Endothelial cell of umbilical vein (primary cell): ENCODE measurements around the gene MYZAP. TPM values are rescaled to one million over a fixed set of nuclear protein-coding genes. Genes with fewer than 3 reads are reported as not detected.

Experiments
- BruUV-seq: library from RNA; stranded (reverse); fragments of 400-500 nt; replicated peaks from 2 replicates; lab custom pipeline; 2021; lab: Mats Ljungman, UMichigan
- CTCF ChIA-PET: fragments of 300-600, 350-600 bp; sonication (Branson Sonifier 250); formaldehyde crosslinking; loops from one replicate; lab custom pipeline; 2021; ENCODE audit warnings: antibody characterized with exemption, inconsistent platforms; lab: Charles Lee
- POLR2A ChIA-PET: fragments of 300-600, 350-600 bp; sonication (Branson Sonifier 250); formaldehyde crosslinking; loops from one replicate; lab custom pipeline; 2021; ENCODE audit warnings: antibody characterized with exemption, inconsistent platforms; lab: Charles Lee
- DNase-seq: peaks from one replicate; pipeline ENCODE4 v3.0.0-alpha.2; 2011; ENCODE audit warnings: low read depth, low spot score
- FAIRE-seq: peaks from 2 replicates; lab custom pipeline; 2011; peaks lifted over from hg19 to GRCh38; lab: Jason Lieb, UNC
- H2AFZ ChIP-seq: 2 replicates; pipeline ENCODE4 v1.6.0; 2012; ENCODE audit warnings: low read depth, low read length, control low read depth, inconsistent platforms
- H3K27ac ChIP-seq: 2 replicates; pipeline ENCODE4 v1.5.1; 2011; ENCODE audit warnings: low read depth, mild to moderate bottlenecking, control low read depth, low read length, moderate library complexity; ENCODE audit not compliant: insufficient read depth
- H3K27me3 ChIP-seq, 2 experiments: 2 replicates each; pipeline versions ENCODE4 v1.6.0 to v1.6.1; 2011; ENCODE audit warnings: low read length in 2 of 2, mixed read lengths in 1 of 2; ENCODE audit not compliant: control insufficient read depth in 2 of 2, insufficient read depth in 2 of 2
- H3K36me3 ChIP-seq, 2 experiments: 2 replicates in 1 of 2; 3 replicates in 1 of 2; pipeline ENCODE4 v1.5.1; 2011; ENCODE audit warnings: low read length in 2 of 2, mild to moderate bottlenecking in 1 of 2, moderate library complexity in 1 of 2; ENCODE audit not compliant: control insufficient read depth in 2 of 2, insufficient read depth in 2 of 2; ENCODE audit errors: extremely low read depth in 1 of 2
- H3K4me1 ChIP-seq: 3 replicates; pipeline ENCODE4 v1.5.1; 2011; ENCODE audit warnings: mild to moderate bottlenecking, low read length; ENCODE audit not compliant: control insufficient read depth, insufficient read depth; ENCODE audit errors: extremely low read depth
- H3K4me2 ChIP-seq: 2 replicates; pipeline ENCODE4 v1.6.1; 2011; ENCODE audit warnings: low read length, control low read depth, mixed read lengths; ENCODE audit not compliant: insufficient read depth
- H3K4me3 ChIP-seq, 3 experiments: fragments of 200-600 bp in 1 of 3; sonication (generic), shearing (Covaris generic) in 1 of 3; replicated peaks in 1 of 3; 2 replicates each; pipeline ENCODE4 v1.5.1; 2011 to 2016; ENCODE audit warnings: control low read depth in 3 of 3, low read length in 3 of 3, mild to moderate bottlenecking in 2 of 3, inconsistent platforms in 1 of 3, low read depth in 1 of 3, moderate library complexity in 1 of 3; ENCODE audit not compliant: insufficient read depth in 1 of 3
- H3K79me2 ChIP-seq: 2 replicates; pipeline ENCODE4 v1.6.0; 2012; ENCODE audit warnings: low read length, inconsistent platforms; ENCODE audit not compliant: control insufficient read depth, insufficient read depth
- H3K9ac ChIP-seq: replicated peaks from 2 replicates; pipeline ENCODE3; 2011; ENCODE audit warnings: low read length, control low read depth; ENCODE audit not compliant: insufficient read depth; ENCODE audit errors: extremely low read depth
- H3K9me1 ChIP-seq: replicated peaks from 3 replicates; pipeline ENCODE4 v1.6.0; 2011; ENCODE audit warnings: mild to moderate bottlenecking, low read length; ENCODE audit not compliant: control insufficient read depth, insufficient read depth; ENCODE audit errors: extremely low read depth
- H3K9me3 ChIP-seq: replicated peaks from 2 replicates; pipeline ENCODE4 v1.5.1; 2012; ENCODE audit warnings: low read length, inconsistent platforms; ENCODE audit not compliant: control insufficient read depth, insufficient read depth
- H4K20me1 ChIP-seq: replicated peaks from 2 replicates; pipeline ENCODE3; 2011; ENCODE audit warnings: mild to moderate bottlenecking, low read length; ENCODE audit not compliant: control insufficient read depth, insufficient read depth; ENCODE audit errors: extremely low read depth
- EZH2 ChIP-seq: IDR thresholded peaks from 2 replicates; pipeline ENCODE4 v1.6.1; 2012; ENCODE audit warnings: borderline replicate concordance, low read depth, mild to moderate bottlenecking, moderate library complexity, low read length, inconsistent platforms; ENCODE audit not compliant: severe bottlenecking
- FOS ChIP-seq: IDR thresholded peaks from 2 replicates; pipeline ENCODE4 v1.6.1; 2011; ENCODE audit warnings: mild to moderate bottlenecking, low read length, moderate library complexity, borderline replicate concordance; ENCODE audit not compliant: insufficient read depth
- GATA2 ChIP-seq: IDR thresholded peaks from 2 replicates; pipeline ENCODE4 v1.7.0; 2011; ENCODE audit warnings: low read depth, mild to moderate bottlenecking, moderate library complexity, mixed read lengths, low read length; ENCODE audit not compliant: insufficient read length, insufficient read depth
- JUN ChIP-seq: IDR thresholded peaks from 2 replicates; pipeline ENCODE4 v1.6.1; 2011; ENCODE audit warnings: borderline replicate concordance, low read depth; ENCODE audit not compliant: insufficient read length, insufficient read depth
- MYC ChIP-seq: IDR thresholded peaks from one replicate; pipeline ENCODE4 v1.6.1; 2011; ENCODE audit warnings: mild to moderate bottlenecking, low read depth, low read length
- POLR2A ChIP-seq: IDR thresholded peaks from 2 replicates; pipeline ENCODE4 v1.6.1; 2012; ENCODE audit warnings: low read depth, mild to moderate bottlenecking, control low read depth, low read length
- POLR2AphosphoS5 ChIP-seq: IDR thresholded peaks from 2 replicates; pipeline ENCODE4 v1.6.1; 2012; ENCODE audit warnings: low read depth, mild to moderate bottlenecking, control low read depth, low read length, moderate library complexity; ENCODE audit not compliant: insufficient read depth
- dilution Hi-C: fragments of 300-500 bp; cut with MboI; formaldehyde crosslinking; loops from one replicate; pipeline ENCODE4 v1.15.0; 2019; ENCODE audit warnings: low sequenced_read_pairs; ENCODE audit not compliant: extremely low pct_ligation_motif_present
- intact Hi-C: fragments of 100-400 bp; cut with micrococcal nuclease; formaldehyde crosslinking; loops from one replicate; pipeline ENCODE4 v1.10.0; 2022
- polyA plus RNA-seq, 4 experiments: library from polyadenylated mRNA; depleted of rRNA in 3 of 4; stranded (reverse) in 3 of 4; unstranded in 1 of 4; fragments of >200 nt; gene quantifications; 2 replicates each; pipeline versions ENCODE4 v1.2.1 to v1.2.3, GENCODE V29; 2011 to 2012; ENCODE audit warnings: missing spikeins in 1 of 4
- total RNA-seq: library from RNA; stranded (reverse); gene quantifications from 2 replicates; pipeline ENCODE4 v1.2.3, GENCODE V29; 2021
- TF ChIP-seq, protein P1 (sequence below), 2 donors: IDR thresholded peaks; 1 replicate in 1 of 2; 2 replicates in 1 of 2; pipeline ENCODE4 v1.5.1; 2011; ENCODE audit warnings: low read length in 2 of 2, mild to moderate bottlenecking in 2 of 2, moderate library complexity in 2 of 2, control low read depth in 1 of 2, inconsistent platforms in 1 of 2, low read depth in 1 of 2; ENCODE audit not compliant: insufficient read depth in 1 of 2; ENCODE audit errors: extremely low read depth in 1 of 2
- TF ChIP-seq, protein P2 (sequence below): IDR thresholded peaks from 2 replicates; pipeline ENCODE4 v1.6.1; 2011; ENCODE audit not compliant: insufficient read depth, insufficient read length

Gene MYZAP
- total and polyA plus RNA-seq, 2 donors (not counting 3 experiments of a cell fraction or from before 2014, with no cell fraction given) = 6.3 to 8.1 TPM

DNA sequence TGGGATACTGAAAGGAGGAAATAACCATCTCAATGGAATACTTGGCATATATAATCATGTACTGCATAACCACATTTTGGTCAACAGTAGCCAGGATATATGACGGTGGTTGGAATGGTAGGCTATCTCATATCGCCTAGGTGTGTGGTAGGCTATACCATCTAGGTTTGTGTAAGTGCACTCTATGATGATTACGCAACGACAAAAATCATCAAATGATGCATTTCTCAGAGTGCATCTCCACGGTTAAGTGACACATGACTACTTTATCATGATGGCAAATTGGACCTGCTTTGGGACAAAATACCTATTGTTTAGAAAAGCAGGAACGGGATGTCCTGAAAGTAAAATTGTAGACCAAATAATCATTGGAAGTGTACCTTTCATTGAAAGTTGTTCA is 2.8 kb downstream of the MYZAP start:
- FAIRE-seq = no peak
- peaks cover 9% of the 10 kb centered on the region for H3K4me1 ChIP-seq
- dilution Hi-C loops (no loop called here), intact Hi-C loops (no loop called here)
- no peaks in the 10 kb centered on the region for H3K36me3 ChIP-seq
- DNase-seq = no peak
- H2AFZ ChIP-seq = no peak overlapping the region
- CTCF ChIA-PET = interaction anchor here (0.7 to 1.3 kb wide), 4 partner anchors 9 to 33 kb away, joined by 3 to 5 read pairs (median 3); no protein-coding TSS in a partner anchor
- H3K9me1 ChIP-seq = no peaks in the 10 kb centered on the region
- H3K27me3 ChIP-seq = no peaks in the 10 kb centered on the region
- H3K4me3 ChIP-seq = no peak overlapping the region
- no TSS peak for BruUV-seq
- H3K79me2 ChIP-seq = no peaks in the 10 kb centered on the region
- no peak for TF ChIP-seq POLR2AphosphoS5
- TF ChIP-seq JUN = no peak
- no peak for TF ChIP-seq FOS
- TF ChIP-seq GATA2 = no peak
- no peak for TF ChIP-seq MYC
- TF ChIP-seq, protein P1, sequence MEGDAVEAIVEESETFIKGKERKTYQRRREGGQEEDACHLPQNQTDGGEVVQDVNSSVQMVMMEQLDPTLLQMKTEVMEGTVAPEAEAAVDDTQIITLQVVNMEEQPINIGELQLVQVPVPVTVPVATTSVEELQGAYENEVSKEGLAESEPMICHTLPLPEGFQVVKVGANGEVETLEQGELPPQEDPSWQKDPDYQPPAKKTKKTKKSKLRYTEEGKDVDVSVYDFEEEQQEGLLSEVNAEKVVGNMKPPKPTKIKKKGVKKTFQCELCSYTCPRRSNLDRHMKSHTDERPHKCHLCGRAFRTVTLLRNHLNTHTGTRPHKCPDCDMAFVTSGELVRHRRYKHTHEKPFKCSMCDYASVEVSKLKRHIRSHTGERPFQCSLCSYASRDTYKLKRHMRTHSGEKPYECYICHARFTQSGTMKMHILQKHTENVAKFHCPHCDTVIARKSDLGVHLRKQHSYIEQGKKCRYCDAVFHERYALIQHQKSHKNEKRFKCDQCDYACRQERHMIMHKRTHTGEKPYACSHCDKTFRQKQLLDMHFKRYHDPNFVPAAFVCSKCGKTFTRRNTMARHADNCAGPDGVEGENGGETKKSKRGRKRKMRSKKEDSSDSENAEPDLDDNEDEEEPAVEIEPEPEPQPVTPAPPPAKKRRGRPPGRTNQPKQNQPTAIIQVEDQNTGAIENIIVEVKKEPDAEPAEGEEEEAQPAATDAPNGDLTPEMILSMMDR (IDR thresholded peaks at IDR 0.05; ENCODE audit: extremely low read depth in 1 of 2, insufficient read depth in 1 of 2, low read depth in 1 of 2, low read length in 2 of 2) = no peak
- TF ChIP-seq, protein P2, sequence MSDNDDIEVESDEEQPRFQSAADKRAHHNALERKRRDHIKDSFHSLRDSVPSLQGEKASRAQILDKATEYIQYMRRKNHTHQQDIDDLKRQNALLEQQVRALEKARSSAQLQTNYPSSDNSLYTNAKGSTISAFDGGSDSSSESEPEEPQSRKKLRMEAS = no peak
- no peak for TF ChIP-seq EZH2
- TF ChIP-seq POLR2A = no peak
- no peaks in the 10 kb centered on the region for H4K20me1 ChIP-seq
- H3K4me2 ChIP-seq = no peak overlapping the region
- no peak overlapping the region for H3K9ac ChIP-seq
- no peak overlapping the region for H3K27ac ChIP-seq
- H3K9me3 ChIP-seq = no peaks in the 10 kb centered on the region
- POLR2A ChIA-PET = no interaction called here
